HG02588 (cell line): ENCODE results near the gene PDS5B.
"Not testable (repeated sequence)": the region's sequence is repeated elsewhere in the genome, so short reads cannot be mapped to it uniquely, and the experiment has no call there.

Experiments
- ATAC-seq: cut with Tn5 transposase; IDR thresholded peaks from one replicate; pipeline ENCODE4 v1.9.1; 2021; ENCODE audit warnings: mild to moderate bottlenecking, moderate library complexity; ENCODE audit not compliant: unreplicated experiment

The PDS5B gene

DNA sequence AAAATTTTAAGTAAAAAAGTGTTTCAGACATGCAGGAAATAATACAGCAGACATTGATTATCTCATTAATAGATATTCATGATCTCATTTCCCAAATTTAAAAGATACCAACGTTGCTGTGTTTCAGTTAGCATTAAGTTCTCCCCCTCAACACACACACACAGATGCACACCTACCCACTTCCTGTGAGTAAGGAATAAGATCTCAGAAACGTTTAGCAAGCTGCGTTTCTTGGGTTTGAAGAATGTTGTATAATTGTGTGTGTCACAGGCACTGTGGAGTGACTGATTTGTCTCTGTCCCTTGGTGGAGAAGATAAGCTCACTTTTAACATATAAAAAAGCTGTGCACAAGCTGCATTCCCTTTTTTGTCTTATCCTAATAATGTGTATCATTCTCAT, 196.8 kb downstream of the PDS5B start:
- no peak for ATAC-seq

DNA sequence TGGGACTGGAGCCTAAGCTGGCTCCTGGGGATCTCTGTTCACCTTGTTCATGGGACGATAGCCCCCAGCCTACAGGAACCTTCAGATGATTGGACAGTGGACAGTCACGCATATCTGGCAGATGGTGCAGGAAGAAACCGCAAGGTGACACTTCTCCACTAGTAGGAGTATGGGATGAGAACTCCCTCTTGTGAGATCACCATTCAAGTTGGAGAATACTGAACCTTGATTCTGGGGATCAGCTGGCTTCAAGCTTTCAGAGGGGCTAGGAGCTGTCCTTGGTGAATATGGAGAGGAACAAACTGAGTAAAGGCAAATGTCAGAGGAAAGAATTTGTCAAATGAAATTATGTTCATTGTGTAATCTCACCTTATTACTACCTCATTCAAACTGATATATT, 204.5 kb downstream of the PDS5B start:
- no peak for ATAC-seq

DNA sequence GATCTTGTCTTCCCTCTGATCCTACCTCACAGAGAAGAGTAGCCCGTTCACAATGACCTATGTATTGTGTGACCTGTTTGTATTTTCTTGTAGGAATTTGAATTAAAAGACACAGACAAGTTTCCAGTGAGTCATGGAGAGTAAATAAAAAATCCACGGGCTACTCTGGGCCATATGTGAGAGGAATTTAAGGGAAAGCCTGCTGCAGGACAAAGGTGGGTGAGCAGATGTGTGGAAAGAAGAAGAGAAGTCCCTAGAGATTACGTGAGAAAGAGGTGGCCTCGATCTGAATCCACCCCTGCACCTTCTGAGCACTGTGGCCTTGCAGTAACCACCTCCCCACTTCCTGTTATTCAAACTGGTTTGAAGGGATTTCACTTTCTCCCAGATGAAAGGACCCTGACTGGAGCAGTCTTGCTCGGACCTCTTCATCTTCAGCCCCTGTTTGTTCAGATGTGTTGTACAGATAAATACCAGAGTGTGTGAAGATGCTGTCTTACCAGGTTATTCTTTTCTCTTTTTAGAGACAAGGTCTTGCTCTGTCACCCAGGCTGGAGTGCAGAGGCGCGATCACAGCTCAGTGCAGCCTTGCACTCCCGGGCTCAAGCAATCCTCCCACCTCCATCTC, 205.4 kb downstream of the PDS5B start:
- ATAC-seq = peak; percentile 68

DNA sequence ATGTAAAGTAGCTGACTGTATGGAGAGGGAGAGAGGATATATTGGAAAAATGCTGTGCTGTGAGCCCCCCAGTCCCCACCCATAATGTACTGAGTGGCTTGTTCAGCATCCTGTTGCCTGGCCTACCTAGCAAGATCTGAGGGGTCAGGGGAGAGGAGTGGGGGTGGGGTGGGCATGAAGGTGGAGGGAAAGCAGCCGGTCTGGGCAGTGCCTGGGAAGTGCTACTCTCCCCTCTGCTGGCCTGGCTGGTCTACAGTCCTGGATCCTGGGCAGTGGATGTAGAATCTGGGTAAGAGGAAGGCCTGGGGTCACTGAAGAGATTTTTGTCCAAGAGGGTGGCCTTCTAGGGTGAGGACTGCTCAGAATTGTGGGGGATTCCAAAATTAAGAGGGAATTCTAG, 210.5 kb downstream of the PDS5B start:
- no peak for ATAC-seq

DNA sequence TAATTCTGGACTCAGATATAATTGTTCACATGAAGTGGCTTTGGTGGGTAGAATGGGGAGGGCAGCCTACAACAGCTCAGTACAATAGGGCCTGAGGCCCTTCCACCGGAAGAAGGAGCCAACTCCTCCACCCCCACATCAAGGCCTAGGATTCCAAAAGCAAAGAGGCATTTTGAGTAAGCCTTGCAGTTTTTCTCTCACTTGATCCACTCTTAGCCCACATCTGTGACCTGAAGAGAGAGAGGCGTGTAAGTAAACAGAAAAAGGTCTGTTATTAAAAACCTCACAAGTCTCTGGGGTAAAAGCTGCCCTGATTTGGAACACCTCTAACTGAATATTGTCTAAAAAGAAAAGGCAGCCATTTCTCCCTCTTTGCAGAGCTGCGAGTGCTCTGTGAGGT, 215.9 kb downstream of the PDS5B start:
- ATAC-seq = no peak

DNA sequence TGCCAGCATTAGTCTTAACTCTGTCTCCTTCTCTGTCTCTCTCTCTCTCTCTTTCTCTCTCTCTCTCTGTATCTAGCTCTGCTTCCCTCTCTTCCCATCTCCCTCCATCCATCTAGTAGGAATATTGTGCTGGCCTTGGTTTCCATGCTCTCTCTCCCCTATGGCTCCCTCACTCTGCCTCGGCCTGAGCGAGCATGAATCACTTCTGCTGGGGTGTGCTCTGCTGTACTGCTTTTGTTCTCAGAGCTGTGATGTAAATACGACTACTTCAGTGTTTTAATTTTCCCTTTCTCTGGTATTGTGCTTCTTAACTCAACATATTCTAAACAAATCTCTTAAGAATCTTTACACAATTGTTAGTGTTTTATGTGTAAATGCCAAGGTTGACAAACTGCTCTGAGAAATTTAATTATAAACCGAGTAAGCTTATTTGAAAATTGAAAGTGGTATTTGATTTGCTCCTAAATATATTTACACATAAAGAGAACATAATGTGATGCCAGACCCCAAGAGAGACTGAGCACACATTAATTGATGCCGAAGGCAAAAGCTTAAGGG, 218.5 kb downstream of the PDS5B start:
- ATAC-seq = no peak

DNA sequence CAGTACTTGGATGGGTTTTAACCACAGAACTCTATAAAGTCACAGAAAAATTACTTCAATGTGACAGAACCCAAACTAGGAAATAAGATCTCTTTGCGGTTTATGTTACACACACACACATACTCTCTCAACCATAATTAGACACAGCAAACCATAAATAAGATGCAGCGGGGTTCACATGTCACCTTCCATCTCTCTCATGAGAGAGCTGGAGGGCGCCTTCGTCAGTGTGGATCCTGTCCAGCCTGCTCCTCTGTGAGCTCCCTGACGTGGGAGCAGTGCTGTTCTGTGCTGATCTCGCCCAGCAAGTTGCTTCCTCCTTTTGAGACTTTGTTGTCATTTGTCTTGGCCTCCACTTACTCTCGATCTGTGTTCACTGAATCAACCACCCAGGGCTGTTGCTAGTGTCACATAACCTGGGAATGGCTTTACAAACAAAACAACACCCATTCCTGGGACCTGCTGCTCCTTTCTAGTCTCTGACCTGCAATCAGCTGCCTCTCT, 225.1 kb downstream of the PDS5B start:
- ATAC-seq = no peak

DNA sequence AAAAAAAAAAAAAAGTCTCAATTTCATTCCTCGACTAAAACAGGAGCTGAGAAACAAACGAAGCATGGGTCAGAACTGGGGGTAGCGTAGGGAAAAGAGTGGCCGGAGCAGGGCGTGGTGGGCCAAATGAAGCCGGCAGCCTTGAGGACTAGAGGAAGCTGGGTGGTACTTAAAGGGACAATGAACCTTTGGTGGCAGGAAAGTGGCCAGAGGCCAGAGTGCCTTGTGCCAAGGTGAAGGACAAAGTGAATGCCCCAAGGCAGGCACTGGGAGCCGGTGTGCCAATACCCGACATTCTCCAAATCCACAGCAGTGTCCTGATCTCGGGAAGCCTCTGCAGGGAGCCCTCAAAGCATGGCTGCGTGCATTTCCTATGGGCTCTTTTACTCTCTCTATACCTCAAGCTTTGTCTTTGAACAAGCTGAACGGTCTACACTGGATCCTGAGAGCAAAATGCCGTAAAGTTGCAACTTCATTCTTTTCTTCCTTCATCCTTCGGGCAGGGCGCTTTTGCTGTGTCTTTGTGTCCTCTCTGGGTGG, 235.0 kb downstream of the PDS5B start:
- no peak for ATAC-seq

DNA sequence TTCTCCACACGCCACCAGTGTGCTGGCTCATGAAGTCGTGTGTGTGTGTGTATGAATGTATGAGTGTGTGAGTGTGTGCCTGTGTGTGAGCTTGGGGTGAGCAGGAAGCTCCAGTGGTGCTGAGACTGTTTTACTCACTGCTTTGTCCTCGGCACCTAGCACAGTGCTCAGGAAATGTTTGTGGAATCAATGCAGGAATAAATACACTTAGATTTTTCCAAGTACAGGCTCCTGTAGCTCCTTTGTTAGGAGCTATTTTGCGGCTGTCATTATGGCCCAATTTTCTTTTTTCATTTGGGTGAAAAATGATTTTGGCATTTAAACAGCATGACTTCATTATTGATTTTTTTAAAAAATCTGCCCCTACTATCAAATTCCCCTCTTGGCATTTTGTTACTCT, 236.5 kb downstream of the PDS5B start:
- no peak for ATAC-seq

DNA sequence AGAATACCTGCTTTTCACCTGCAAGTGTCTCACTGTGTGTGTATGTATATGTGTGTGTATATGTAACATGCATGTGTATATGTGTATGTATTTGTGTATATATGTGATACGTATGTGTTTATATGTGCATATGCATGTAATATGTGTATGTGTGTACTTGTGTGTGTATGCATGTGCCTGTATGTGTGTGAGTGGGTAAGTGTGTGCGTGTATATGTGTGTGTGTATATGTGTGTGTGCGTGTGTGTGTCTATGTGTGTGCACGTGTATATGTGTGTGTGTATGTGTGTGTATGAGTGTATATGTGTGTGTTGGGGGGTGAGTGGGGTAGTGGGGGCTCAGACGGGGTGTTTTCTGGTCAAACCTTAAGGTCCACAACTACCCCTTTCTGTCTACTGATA, 237.3 kb downstream of the PDS5B start:
- no peak for ATAC-seq

DNA sequence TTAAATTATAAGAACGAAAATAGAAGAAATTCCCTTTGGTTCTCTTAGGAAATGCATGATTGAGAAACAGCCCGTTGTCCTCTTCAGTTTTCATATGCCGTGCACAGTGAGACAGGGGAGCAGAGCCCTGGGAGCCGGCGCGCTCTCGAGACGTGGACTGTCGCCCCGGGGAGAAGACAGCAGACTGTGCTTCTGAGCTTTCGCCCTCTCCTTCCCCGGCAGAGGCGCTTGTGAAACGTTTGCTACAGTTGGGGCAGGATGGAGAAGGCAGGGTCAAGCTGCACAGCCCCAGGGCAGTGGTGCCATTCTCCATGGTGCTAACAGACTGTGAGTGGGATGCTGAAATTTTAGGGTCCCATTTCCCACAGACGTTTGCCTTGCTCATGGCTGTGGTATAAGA, 237.8 kb downstream of the PDS5B start:
- no peak for ATAC-seq

DNA sequence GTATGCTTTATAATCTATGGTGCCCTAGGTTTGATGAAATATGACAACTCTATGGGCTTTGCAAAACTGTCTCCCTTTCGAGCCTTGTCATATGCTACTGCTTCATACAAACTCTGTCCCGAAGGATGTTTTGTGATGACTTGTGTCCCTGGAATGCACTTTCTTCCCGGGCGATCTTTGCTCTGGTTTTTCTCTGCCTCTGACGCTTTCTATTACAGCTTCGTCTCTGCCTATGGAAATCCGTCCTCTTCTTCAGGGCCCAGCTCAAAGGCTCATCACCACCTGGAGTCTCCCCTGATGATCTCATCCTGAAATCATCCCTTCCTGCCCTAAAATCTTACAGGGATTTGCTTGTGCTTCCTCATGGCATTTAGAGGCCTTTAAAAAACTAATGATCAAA, 238.4 kb downstream of the PDS5B start:
- ATAC-seq = no peak

DNA sequence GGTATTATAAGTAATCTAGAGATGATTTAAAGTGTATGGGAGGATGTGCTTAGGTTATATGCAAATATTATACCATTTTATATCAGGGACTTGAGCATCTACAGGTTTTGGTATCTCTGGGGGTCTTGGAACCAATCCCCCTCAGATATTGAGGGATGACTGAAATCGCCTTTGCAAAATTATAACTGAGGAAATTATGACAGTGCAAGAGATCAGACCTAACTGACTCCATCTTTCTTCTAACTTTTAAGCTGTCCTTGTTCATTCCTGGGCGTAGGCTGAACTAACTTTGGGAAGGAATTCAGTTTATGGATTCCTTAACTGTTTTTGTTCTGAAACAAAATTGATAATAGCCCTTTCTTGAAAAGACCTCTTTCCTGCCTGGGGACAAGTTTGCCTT, 239.2 kb downstream of the PDS5B start:
- ATAC-seq = no peak

DNA sequence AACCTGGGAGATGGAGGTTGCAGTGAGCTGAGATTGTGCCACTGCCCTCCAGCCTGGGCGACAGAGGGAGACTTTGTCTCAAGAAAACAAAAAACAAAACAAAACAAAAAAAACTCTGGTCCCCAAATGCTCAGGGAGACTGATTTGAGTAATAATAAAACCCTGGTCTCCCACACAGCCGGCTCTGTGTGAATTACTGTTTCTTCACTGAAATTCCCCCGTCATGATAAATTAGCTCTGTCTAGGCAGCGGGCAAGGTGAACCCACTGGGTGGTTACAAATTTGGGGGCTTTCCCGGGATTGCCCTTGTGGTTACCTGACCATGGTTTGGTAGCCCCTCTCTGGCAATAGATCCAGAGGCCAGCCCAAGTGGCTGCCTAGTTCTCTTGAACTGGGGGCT, 240.1 kb downstream of the PDS5B start:
- ATAC-seq = not testable (repeated sequence)
